Peyer's patch (tissue), 4 donors: ENCODE data around the gene PHACTR3.

Experiments used
- POLR2A ChIP-seq, 2 donors: fragments of 450-650 bp; IDR thresholded peaks; one replicate each; pipeline ENCODE4 v1.5.1; 2017; ENCODE audit warnings: antibody characterized with exemption in 2 of 2, mild to moderate bottlenecking in 2 of 2, moderate library complexity in 2 of 2
- TF ChIP-seq, protein P1 (sequence below), 6 experiments: fragments of 450-650 bp in 4 of 6; fragments of 200-600 bp in 2 of 6; sonication (generic) in 1 of 6; IDR thresholded peaks; one replicate each; pipeline ENCODE4 v1.5.1; 2017 to 2019; ENCODE audit warnings: antibody characterized with exemption in 6 of 6, mild to moderate bottlenecking in 3 of 6, moderate library complexity in 1 of 6

DNA sequence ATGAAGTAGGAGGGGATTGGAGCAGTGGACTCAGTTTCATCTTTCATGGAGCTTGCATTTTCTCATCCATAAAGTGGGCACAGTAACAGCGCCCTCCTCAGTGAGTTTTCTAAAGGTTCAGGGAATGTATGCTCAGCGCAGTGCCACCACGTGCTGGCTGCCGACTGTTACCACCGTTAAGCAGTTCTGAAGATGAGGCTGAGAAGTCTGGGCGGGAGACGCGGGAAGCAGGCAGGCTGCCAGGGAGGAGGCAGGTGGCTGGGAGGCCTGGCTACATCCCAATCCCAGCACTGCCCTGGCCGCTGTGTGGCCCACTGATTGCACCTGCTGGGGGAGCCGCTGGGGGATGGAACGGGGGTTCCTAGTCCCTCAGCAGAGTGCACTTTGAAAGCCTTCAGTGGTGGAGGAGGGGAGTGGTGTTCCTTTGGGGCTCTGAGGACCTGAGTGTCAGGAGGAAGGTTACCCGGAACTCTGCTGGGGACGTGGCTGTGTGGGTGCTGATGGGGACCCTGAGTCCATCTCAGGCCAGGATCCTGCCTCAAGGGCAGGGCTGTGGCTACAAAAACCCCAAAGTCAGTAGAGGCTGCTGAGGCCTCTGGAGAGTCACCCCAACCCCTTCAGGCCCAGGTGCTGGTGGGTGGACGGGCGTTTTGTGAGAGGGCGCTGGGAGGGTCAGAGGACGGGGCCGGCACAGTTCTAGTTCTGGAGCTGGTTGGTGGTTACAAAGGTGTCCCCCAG, 28.0 kb upstream of the PHACTR3 start:
- no peak for TF ChIP-seq POLR2A (IDR thresholded peaks at IDR 0.05)
- TF ChIP-seq, protein P1, sequence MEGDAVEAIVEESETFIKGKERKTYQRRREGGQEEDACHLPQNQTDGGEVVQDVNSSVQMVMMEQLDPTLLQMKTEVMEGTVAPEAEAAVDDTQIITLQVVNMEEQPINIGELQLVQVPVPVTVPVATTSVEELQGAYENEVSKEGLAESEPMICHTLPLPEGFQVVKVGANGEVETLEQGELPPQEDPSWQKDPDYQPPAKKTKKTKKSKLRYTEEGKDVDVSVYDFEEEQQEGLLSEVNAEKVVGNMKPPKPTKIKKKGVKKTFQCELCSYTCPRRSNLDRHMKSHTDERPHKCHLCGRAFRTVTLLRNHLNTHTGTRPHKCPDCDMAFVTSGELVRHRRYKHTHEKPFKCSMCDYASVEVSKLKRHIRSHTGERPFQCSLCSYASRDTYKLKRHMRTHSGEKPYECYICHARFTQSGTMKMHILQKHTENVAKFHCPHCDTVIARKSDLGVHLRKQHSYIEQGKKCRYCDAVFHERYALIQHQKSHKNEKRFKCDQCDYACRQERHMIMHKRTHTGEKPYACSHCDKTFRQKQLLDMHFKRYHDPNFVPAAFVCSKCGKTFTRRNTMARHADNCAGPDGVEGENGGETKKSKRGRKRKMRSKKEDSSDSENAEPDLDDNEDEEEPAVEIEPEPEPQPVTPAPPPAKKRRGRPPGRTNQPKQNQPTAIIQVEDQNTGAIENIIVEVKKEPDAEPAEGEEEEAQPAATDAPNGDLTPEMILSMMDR (IDR thresholded peaks at IDR 0.05): no peak
